Neuron (in vitro differentiated cells): ENCODE data around the gene ADARB2.
"Not testable (repeated sequence)": the region's sequence is repeated elsewhere in the genome, so short reads cannot be mapped to it uniquely, and the experiment has no call there.

ENCODE experiments used
- H2AFZ ChIP-seq: one replicate; pipeline ENCODE4 v1.6.1; 2013; ENCODE audit warnings: low read depth, mild to moderate bottlenecking, inconsistent platforms, low read length, moderate library complexity
- H3K27me3 ChIP-seq: one replicate; pipeline ENCODE4 v1.6.1; 2013; ENCODE audit warnings: low read length; ENCODE audit not compliant: insufficient read depth
- H3K36me3 ChIP-seq: one replicate; pipeline ENCODE4 v1.6.1; 2013; ENCODE audit warnings: low read length; ENCODE audit not compliant: insufficient read depth
- H3K4me1 ChIP-seq: one replicate; pipeline ENCODE4 v1.6.1; 2013; ENCODE audit warnings: low read length; ENCODE audit not compliant: insufficient read depth
- H3K4me3 ChIP-seq: 2 replicates; pipeline ENCODE4 v1.5.1; 2013; ENCODE audit warnings: mild to moderate bottlenecking, low read length, moderate library complexity
- H3K9me3 ChIP-seq: one replicate; pipeline ENCODE4 v1.6.1; 2013; ENCODE audit warnings: low read length

ADARB2 gene

DNA sequence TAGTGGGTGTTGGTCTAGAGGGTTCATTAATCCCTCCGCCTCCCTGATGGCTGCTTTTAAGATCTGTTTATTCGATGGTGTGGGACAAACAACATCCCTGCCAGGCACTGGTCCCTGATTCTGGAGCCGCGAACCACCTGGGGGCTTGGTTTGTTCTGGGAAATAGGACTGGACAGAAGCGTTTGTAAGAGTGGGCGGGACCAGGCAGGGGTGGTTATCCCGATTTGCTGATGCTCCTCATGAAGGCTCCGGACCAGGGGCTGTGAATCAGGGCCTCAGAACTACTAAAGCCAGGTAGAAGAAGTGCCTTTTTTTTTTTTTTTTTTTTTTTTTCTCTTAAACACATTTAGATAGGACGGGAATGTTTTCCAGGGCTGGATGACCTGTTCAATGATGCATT lies 407.7 kb downstream of the ADARB2 start:
- no peaks in the 10 kb centered on the region for H3K4me1 ChIP-seq
- no peaks in the 10 kb centered on the region for H3K9me3 ChIP-seq
- H2AFZ ChIP-seq = no peak overlapping the region
- no peak overlapping the region for H3K4me3 ChIP-seq
- H3K36me3 ChIP-seq = no peaks in the 10 kb centered on the region
- H3K27me3 ChIP-seq = no peaks in the 10 kb centered on the region

- Histone ChIP-seq H3K27me3 (no peaks in the 10 kb centered on the region), H3K9me3 (no peaks in the 10 kb centered on the region), H3K36me3 (no peaks in the 10 kb centered on the region), H3K4me3 (no peak overlapping the region), H2AFZ (no peak overlapping the region), H3K4me1 (no peaks in the 10 kb centered on the region)
Observed at GRCh38 chr10:1328981-1329614, 408.2 kb downstream of the ADARB2 start.

- Histone ChIP-seq H3K9me3 (no peaks in the 10 kb centered on the region), H3K36me3 (no peaks in the 10 kb centered on the region), H2AFZ (no peak overlapping the region), H3K27me3 (no peaks in the 10 kb centered on the region), H3K4me3 (no peak overlapping the region), H3K4me1 (no peaks in the 10 kb centered on the region)
Observed at GRCh38 chr10:1328161-1328823, 409.0 kb downstream of the ADARB2 start.

- Histone ChIP-seq H3K36me3 (no peaks in the 10 kb centered on the region), H3K4me1 (no peaks in the 10 kb centered on the region), H3K9me3 (no peaks in the 10 kb centered on the region), H2AFZ (no peak overlapping the region), H3K4me3 (no peak overlapping the region), H3K27me3 (no peaks in the 10 kb centered on the region)
Observed at GRCh38 chr10:1327759-1328158, 409.6 kb downstream of the ADARB2 start.

DNA sequence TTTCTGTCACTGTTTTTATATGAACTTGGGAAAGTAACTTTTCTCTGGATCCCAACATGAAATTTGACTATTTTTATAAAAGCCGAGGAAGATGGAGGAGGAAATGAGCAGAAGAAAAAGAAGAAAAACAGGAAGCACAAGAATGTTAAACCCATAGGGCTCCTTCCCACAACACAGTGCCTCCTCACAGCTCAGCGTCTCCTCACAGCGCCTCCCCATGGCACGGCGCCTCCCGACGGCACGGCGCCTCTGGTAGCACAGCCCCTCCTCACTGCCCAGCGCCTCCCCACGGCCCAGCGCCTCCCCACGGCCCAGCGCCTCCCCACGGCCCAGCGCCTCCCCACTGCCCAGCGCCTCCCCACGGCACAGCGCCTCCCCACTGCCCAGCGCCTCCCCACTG lies 410.8 kb downstream of the ADARB2 start:
- H3K36me3 ChIP-seq, H3K27me3 ChIP-seq, H3K4me1 ChIP-seq, H2AFZ ChIP-seq, H3K9me3 ChIP-seq, H3K4me3 ChIP-seq: not testable (repeated sequence)

- H3K4me1 ChIP-seq = no peaks in the 10 kb centered on the region
- H3K9me3 ChIP-seq = no peaks in the 10 kb centered on the region
- H3K27me3 ChIP-seq = no peaks in the 10 kb centered on the region
- H3K36me3 ChIP-seq = no peaks in the 10 kb centered on the region
- H2AFZ ChIP-seq = no peak overlapping the region
- H3K4me3 ChIP-seq = no peak overlapping the region
Observed at GRCh38 chr10:1324903-1325302, 412.4 kb downstream of the ADARB2 start.

GRCh38 chr10:1323951-1324350 lies 413.4 kb downstream of the ADARB2 start:
- H2AFZ ChIP-seq = no peak overlapping the region
- H3K4me1 ChIP-seq = no peaks in the 10 kb centered on the region
- peaks cover 3% of the 10 kb centered on the region for H3K27me3 ChIP-seq
- no peak overlapping the region for H3K4me3 ChIP-seq
- H3K9me3 ChIP-seq = no peaks in the 10 kb centered on the region
- H3K36me3 ChIP-seq = no peaks in the 10 kb centered on the region

DNA sequence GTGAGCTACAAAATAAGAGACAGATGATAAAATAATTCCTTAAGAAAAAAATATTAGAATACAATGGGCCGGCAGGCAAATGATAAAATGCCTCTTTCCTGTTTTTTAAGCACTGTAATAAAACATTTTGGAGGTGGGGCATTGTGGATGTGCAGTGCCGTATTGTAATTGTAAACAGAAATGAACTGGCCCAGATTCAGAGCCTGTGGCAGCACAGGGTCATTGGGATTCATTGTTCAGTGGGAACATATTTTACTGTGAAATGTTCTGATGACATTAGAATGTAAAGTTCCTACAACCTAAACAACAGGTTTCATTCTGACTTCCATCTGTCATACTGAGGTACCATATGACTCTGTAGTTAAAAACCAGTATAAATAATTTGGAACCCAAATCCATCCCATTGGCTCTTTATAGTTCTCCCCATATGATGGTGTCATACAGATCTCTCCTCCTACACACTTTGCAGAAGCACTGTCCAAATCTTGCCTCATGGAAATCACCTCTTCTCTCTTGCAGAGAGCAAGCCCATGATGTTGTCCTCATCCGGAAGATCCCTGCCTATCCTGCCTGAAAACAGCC lies 416.5 kb downstream of the ADARB2 start:
- Histone ChIP-seq H3K27me3 (peaks cover 6% of the 10 kb centered on the region), H2AFZ (no peak overlapping the region), H3K9me3 (no peaks in the 10 kb centered on the region), H3K4me1 (no peaks in the 10 kb centered on the region), H3K36me3 (no peaks in the 10 kb centered on the region), H3K4me3 (no peak overlapping the region)

DNA sequence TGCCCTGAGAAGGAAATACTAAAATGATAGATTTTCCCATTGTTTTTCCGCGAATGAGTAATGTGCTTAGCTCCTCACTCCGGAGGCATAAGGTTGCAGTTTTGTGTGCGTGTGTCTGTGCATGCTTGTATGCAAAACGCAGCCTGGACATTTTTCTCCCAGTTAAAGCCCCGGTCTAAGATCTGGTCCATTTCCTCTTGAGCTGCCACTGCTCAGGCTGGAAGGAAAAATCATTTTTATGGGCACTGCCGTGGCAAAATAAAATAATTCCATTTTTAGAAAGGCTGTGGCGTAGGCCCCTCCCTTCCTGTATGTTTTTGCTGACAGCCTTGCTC lies 420.5 kb downstream of the ADARB2 start:
- Histone ChIP-seq H3K9me3 (no peaks in the 10 kb centered on the region), H3K4me1 (no peaks in the 10 kb centered on the region), H3K4me3 (no peak overlapping the region), H2AFZ (no peak overlapping the region), H3K27me3 (peaks cover 6% of the 10 kb centered on the region), H3K36me3 (no peaks in the 10 kb centered on the region)

DNA sequence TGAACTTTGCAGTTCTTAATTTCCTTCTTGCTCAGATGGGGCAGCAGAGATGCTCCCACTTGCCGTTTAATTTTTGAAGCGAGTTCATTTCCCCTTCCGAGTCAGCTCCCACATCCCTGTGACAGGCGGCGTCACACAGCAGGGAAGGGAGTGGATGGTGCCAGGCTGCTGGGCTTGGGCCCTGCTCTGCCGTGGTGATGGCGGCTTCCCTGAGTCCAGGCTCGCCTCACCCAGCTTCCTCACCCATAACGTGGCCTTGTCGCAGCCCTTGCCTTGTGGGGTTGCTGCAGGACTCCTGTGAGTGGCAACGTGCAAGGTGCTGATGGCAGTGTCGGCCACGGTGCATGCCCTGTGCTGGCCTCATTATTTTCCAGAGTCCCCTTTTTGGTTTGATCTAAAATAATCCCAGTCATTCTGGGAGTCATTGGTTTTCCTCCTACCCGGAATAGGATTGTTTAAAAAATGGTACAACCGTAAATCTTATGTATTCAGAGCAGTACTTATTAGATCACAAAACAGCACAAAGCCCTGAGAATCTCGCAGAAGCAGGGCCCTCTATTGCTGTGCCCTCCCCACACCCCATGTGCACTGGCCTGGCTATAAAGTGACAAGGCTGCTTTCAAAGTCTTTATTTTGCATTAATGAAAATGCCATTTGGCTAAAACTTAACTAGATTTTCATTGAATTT lies 421.1 kb downstream of the ADARB2 start:
- no peaks in the 10 kb centered on the region for H3K36me3 ChIP-seq
- no peaks in the 10 kb centered on the region for H3K4me1 ChIP-seq
- H2AFZ ChIP-seq = no peak overlapping the region
- no peaks in the 10 kb centered on the region for H3K9me3 ChIP-seq
- peaks cover 6% of the 10 kb centered on the region for H3K27me3 ChIP-seq
- H3K4me3 ChIP-seq = no peak overlapping the region

GRCh38 chr10:1315178-1315577 lies 422.1 kb downstream of the ADARB2 start:
- Histone ChIP-seq H3K27me3 (peaks cover 6% of the 10 kb centered on the region), H3K36me3 (no peaks in the 10 kb centered on the region), H3K4me3 (no peak overlapping the region), H2AFZ (no peak overlapping the region), H3K4me1 (peaks cover under 1% of the 10 kb centered on the region), H3K9me3 (no peaks in the 10 kb centered on the region)

DNA sequence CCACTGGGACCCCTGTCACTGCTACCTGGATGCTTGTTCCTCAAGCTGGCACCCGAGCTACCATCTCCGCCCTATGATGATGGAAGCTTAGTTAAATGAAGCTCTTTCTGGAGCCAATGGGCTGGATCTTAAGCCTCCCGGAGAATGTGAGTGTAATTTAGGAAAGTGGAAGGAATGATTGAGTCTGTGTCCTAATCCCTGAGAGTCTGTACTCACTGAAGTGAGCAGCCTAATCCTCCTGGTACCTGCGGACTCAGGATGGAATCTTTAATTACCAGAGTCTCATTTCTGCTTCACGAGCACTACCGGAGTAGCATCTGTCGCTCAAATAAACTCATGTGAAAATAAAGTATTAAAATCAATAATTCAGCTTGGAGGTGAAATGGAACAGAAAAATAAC lies 425.6 kb downstream of the ADARB2 start:
- Histone ChIP-seq H2AFZ (no peak overlapping the region), H3K4me3 (no peak overlapping the region), H3K9me3 (no peaks in the 10 kb centered on the region), H3K36me3 (no peaks in the 10 kb centered on the region), H3K27me3 (no peaks in the 10 kb centered on the region), H3K4me1 (peaks cover 5% of the 10 kb centered on the region)

GRCh38 chr10:1310271-1310789 lies 427.0 kb downstream of the ADARB2 start:
- Histone ChIP-seq H3K36me3 (no peaks in the 10 kb centered on the region), H3K9me3 (no peaks in the 10 kb centered on the region), H3K4me3 (no peak overlapping the region), H3K27me3 (no peaks in the 10 kb centered on the region), H3K4me1 (peaks cover 5% of the 10 kb centered on the region), H2AFZ (no peak overlapping the region)
